LNCaP clone FGC (cell line): Measurements from ENCODE around the gene KREMEN1.

Source experiments
- DNase-seq: peaks from one replicate; pipeline ENCODE4 v3.0.0-alpha.2; 2011; ENCODE audit warnings: low read depth
- H3K4me3 ChIP-seq: 2 replicates; pipeline ENCODE4 v1.5.1; 2011; ENCODE audit warnings: mild to moderate bottlenecking, low read depth, low read length, control low read depth
- CTCF ChIP-seq: IDR thresholded peaks from 2 replicates; pipeline ENCODE4 v1.5.1; 2012; ENCODE audit warnings: mild to moderate bottlenecking; ENCODE audit not compliant: control insufficient read depth, insufficient read depth; ENCODE audit errors: extremely low read depth

The KREMEN1 gene

DNA sequence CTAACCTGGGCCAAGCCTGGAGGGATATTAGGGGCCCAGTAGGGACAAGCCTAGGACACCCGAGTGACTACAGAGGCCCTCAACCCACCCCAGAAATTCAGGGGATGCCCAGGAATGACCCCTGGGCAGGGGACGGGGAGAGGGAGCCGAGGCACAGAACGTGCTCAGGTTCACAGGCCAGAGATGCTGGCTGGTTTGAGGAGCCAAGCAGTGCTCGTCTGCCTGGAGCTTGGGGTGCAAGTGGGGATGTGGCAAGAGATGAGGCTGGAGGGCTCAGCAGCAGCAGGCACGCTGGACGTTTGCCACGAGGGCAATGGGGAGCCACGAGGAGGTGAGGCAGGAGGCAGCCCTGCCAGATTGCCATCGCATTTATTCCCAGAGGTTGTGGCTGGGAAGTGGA is 98.9 kb downstream of the KREMEN1 start:
- no peak for TF ChIP-seq CTCF
- no peak overlapping the region for H3K4me3 ChIP-seq
- no peak for DNase-seq

- DNase-seq: no peak
- TF ChIP-seq CTCF: no peak
- no peak overlapping the region for H3K4me3 ChIP-seq
Observed at GRCh38 chr22:29172216-29172615, 99.4 kb downstream of the KREMEN1 start.

DNA sequence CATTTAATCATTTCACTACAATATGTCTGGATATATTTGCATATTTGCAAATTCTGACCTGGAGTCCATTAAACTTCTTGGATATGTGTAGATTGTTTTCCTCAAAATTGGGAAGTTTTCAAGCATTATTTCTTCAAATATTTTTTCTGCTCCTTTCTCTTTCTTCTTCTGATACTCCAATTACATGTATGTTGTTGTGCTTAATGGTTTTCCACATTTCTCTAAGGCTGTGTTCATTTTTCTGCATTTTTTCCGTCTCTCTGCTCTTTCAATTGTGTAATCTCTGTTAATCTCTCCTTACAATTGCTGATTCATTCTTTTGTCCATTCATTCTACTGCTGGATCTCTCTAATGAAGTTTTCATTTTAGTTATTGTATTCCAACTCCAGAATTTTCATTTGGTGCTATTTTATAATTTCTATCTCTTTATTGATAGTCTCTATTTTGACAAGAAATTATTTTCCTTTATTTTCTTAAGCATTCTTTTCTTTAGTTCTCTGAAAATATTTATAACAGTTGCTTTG is 102.5 kb downstream of the KREMEN1 start:
- H3K4me3 ChIP-seq: no peak overlapping the region
- no peak for TF ChIP-seq CTCF
- DNase-seq: no peak

- TF ChIP-seq CTCF: no peak
- no peak for DNase-seq
- H3K4me3 ChIP-seq: no peak overlapping the region
Observed at GRCh38 chr22:29183971-29184848, 111.4 kb downstream of the KREMEN1 start.

DNA sequence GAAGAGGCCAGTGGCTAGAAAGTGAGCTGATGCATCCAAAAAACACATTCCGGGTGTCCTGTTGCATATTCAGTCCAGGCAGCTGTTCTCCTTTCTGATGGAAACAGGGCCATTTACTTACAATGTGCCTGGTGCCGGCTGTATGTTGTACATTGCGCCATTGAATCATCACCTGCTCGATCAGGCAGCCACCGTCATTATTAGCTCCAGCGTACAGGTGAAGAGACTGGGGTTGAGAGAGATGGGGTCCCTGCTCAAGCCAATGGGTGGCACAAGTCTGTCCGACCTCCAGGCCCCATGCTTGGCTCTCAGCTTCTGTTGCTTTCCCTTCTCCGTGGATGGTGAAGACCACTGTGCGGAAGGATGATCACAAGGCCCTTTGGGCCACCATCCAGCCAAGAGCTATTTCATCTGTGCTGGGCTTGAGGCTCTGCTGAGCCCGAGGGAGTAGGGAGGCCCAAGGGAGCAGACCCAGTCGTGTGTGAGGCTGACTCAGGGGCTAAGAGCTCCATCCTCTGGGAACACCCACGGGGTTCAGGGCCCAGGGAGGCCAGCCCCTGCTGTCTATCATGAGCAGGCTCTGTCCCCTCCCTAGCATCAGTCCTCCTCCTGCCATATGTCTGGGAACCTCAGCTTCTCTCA is 112.1 kb downstream of the KREMEN1 start:
- TF ChIP-seq CTCF: no peak
- H3K4me3 ChIP-seq: no peak overlapping the region
- no peak for DNase-seq

- H3K4me3 ChIP-seq: no peak overlapping the region
- DNase-seq: no peak
- TF ChIP-seq CTCF: no peak
Observed at GRCh38 chr22:29186302-29186701, 113.5 kb downstream of the KREMEN1 start.

DNA sequence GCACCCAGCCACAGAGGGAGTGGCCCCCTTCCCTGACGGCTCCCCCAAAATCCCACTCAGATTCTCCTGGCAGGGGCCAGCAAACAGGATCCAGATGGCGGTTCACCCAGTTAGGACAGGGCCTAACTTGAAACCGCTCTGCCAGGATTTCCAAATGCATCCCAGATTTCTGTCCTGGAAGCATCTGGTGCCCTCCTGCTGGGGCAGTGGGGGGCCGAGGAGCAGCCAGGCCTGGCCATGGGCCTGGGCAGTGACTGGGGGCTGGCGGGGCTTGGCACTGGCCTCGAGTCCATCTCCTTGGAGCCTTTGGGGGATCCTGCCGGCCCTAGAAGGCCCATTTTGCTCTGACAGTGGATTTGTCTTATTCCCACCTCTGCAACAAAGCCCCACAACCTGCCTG is 115.0 kb downstream of the KREMEN1 start:
- no peak for TF ChIP-seq CTCF
- no peak for DNase-seq
- no peak overlapping the region for H3K4me3 ChIP-seq
